ENCODE results near the gene HPDL.

DNA sequence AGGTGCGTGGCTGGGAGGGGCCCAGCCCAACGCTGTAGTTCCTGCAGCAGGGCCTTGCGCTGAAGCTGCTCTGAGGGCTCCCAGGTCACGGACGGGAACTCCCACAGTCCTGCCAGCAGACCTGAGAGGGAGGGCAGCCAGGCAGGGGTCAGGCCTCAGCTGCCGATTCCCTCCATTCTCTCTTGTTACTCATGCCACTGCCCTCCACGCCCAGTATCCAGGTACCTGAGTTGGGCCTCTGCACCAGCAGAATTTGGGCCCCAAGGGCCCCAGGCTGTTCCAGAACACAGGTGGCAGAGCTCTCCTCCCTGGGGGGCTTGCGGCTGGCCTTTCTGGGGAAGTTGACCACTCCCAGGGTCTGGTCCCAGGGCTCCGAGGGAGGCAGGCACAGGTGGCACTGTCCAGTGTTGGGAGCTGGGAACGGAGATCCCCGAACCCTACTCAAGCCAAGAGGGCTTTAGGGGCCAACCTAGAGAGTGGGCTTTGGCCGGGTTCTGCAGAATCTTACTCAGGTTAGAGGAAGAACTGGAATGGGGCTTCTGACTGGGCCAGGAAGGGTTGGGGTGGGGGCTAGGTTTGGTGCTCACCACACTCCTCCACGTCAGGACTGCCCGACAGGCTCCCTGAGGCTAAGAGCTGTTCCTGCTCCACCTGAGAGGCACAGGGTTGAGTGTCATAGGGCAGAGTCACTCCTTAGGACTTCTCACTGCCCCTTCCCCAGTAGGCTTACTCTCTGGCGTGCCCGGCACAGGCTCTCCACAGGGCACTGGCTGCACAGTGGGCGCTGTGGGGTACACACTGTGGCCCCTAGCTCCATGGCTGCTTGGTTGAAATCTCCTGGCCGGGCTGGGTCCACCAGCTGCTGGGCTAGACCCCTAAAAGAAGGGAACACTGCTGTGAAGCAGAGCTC, 5.0 kb downstream of the HPDL start:
- TF ChIP-seq POLR2A (IDR thresholded peaks at IDR 0.05; ENCODE audit: control extremely low read depth in 1 of 2, low read depth in 2 of 2, low read length in 2 of 2): no peak
- no peak for TF ChIP-seq EZH2 (IDR thresholded peaks at IDR 0.05; ENCODE audit: low read depth, low read length, severe bottlenecking)
- TF ChIP-seq JUND (IDR thresholded peaks at IDR 0.05; ENCODE audit: low read length): no peak
- TF ChIP-seq, protein P1, sequence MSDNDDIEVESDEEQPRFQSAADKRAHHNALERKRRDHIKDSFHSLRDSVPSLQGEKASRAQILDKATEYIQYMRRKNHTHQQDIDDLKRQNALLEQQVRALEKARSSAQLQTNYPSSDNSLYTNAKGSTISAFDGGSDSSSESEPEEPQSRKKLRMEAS (IDR thresholded peaks at IDR 0.05): no peak
- no peak for TF ChIP-seq PHF8 (conservative IDR thresholded peaks at IDR 0.05; ENCODE audit: low read depth, low read length)
- no peak for TF ChIP-seq SIRT6 (IDR thresholded peaks at IDR 0.05; ENCODE audit: low read length)
- no peak for TF ChIP-seq RNF2 (IDR thresholded peaks at IDR 0.05; ENCODE audit: borderline replicate concordance, low read depth, low read length, missing control alignments, poor library complexity, severe bottlenecking)
- TF ChIP-seq, protein P2, sequence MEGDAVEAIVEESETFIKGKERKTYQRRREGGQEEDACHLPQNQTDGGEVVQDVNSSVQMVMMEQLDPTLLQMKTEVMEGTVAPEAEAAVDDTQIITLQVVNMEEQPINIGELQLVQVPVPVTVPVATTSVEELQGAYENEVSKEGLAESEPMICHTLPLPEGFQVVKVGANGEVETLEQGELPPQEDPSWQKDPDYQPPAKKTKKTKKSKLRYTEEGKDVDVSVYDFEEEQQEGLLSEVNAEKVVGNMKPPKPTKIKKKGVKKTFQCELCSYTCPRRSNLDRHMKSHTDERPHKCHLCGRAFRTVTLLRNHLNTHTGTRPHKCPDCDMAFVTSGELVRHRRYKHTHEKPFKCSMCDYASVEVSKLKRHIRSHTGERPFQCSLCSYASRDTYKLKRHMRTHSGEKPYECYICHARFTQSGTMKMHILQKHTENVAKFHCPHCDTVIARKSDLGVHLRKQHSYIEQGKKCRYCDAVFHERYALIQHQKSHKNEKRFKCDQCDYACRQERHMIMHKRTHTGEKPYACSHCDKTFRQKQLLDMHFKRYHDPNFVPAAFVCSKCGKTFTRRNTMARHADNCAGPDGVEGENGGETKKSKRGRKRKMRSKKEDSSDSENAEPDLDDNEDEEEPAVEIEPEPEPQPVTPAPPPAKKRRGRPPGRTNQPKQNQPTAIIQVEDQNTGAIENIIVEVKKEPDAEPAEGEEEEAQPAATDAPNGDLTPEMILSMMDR (IDR thresholded peaks at IDR 0.05; ENCODE audit: control extremely low read depth in 1 of 3, insufficient read depth in 1 of 3, low read depth in 1 of 3, low read length in 3 of 3): no peak
- TF ChIP-seq TEAD4 (IDR thresholded peaks at IDR 0.05; ENCODE audit: low read depth, low read length): no peak
- TF ChIP-seq, protein P3, sequence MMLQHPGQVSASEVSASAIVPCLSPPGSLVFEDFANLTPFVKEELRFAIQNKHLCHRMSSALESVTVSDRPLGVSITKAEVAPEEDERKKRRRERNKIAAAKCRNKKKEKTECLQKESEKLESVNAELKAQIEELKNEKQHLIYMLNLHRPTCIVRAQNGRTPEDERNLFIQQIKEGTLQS (IDR thresholded peaks at IDR 0.05; ENCODE audit: insufficient read depth, low read depth, low read length): no peak

All from H1 (cell line).